H9 (cell line): Measurements from ENCODE around the gene MLLT3. TPM values are rescaled to one million over a fixed set of nuclear protein-coding genes. Genes with fewer than 3 reads are reported as not detected.

Experiments used
- DNase-seq: peaks from one replicate; pipeline ENCODE4 v3.0.0-alpha.2; 2017
- H2AFZ ChIP-seq: one replicate; pipeline ENCODE4 v1.6.1; 2013; ENCODE audit warnings: mild to moderate bottlenecking, low read length, control low read depth, moderate library complexity
- H2AK5ac ChIP-seq: 2 replicates; pipeline ENCODE4 v1.6.1; 2013; ENCODE audit warnings: low read length, control low read depth, mixed read lengths; ENCODE audit not compliant: insufficient read length
- H2BK120ac ChIP-seq: one replicate; pipeline ENCODE4 v1.6.1; 2013; ENCODE audit warnings: low read depth, mild to moderate bottlenecking, low read length, control low read depth, inconsistent platforms; ENCODE audit not compliant: poor library complexity, severe bottlenecking
- H2BK12ac ChIP-seq: 2 replicates; pipeline ENCODE4 v1.6.1; 2013; ENCODE audit warnings: low read length, control low read depth, mixed read lengths, low read depth; ENCODE audit not compliant: insufficient read length
- H2BK15ac ChIP-seq: 2 replicates; pipeline ENCODE4 v1.6.1; 2013; ENCODE audit warnings: low read depth, low read length, control low read depth
- H2BK20ac ChIP-seq: one replicate; pipeline ENCODE4 v1.6.1; 2013; ENCODE audit warnings: low read depth, mild to moderate bottlenecking, low read length, control low read depth, inconsistent platforms; ENCODE audit not compliant: poor library complexity, severe bottlenecking
- H2BK5ac ChIP-seq: 2 replicates; pipeline ENCODE4 v1.6.1; 2013; ENCODE audit warnings: low read length, control low read depth, mixed read lengths; ENCODE audit not compliant: insufficient read length
- H3K14ac ChIP-seq: 2 replicates; pipeline ENCODE4 v1.6.1; 2013; ENCODE audit warnings: low read length, control low read depth; ENCODE audit not compliant: insufficient read depth
- H3K18ac ChIP-seq: 2 replicates; pipeline ENCODE4 v1.6.1; 2013; ENCODE audit warnings: low read depth, mild to moderate bottlenecking, mixed read lengths, low read length, control low read depth; ENCODE audit not compliant: insufficient read length
- H3K23ac ChIP-seq: 2 replicates; pipeline ENCODE4 v1.6.1; 2013; ENCODE audit warnings: low read length, control low read depth, mixed read lengths, low read depth; ENCODE audit not compliant: insufficient read length
- H3K23me2 ChIP-seq: 2 replicates; pipeline ENCODE4 v1.6.1; 2013; ENCODE audit warnings: low read depth, mild to moderate bottlenecking, mixed read lengths, low read length, control low read depth; ENCODE audit not compliant: insufficient read length, poor library complexity, severe bottlenecking
- H3K27ac ChIP-seq: 2 replicates; pipeline ENCODE4 v1.5.1; 2013; ENCODE audit warnings: low read length, control low read depth, mixed read lengths, low read depth; ENCODE audit not compliant: insufficient read length
- H3K27me3 ChIP-seq: 2 replicates; pipeline ENCODE4 v1.6.1; 2013; ENCODE audit warnings: low read length, control low read depth, inconsistent platforms; ENCODE audit not compliant: insufficient read depth
- H3K4ac ChIP-seq: 2 replicates; pipeline ENCODE4 v1.6.1; 2013; ENCODE audit warnings: low read depth, mild to moderate bottlenecking, control low read depth, inconsistent platforms, low read length, moderate library complexity
- H3K4me1 ChIP-seq: 2 replicates; pipeline ENCODE4 v1.6.1; 2013; ENCODE audit warnings: low read length, control low read depth, inconsistent platforms; ENCODE audit not compliant: insufficient read depth
- H3K4me2 ChIP-seq: 2 replicates; pipeline ENCODE4 v1.6.1; 2013; ENCODE audit warnings: low read length, control low read depth, mixed read lengths; ENCODE audit not compliant: insufficient read length, insufficient read depth
- H3K56ac ChIP-seq: 2 replicates; pipeline ENCODE4 v1.6.1; 2013; ENCODE audit warnings: low read depth, mild to moderate bottlenecking, mixed read lengths, low read length, control low read depth; ENCODE audit not compliant: insufficient read length
- H3K79me1 ChIP-seq: 2 replicates; pipeline ENCODE4 v1.6.1; 2013; ENCODE audit warnings: low read depth, mild to moderate bottlenecking, moderate library complexity, low read length, control low read depth, inconsistent platforms; ENCODE audit not compliant: insufficient read depth, poor library complexity, severe bottlenecking
- H3K79me2 ChIP-seq: 2 replicates; pipeline ENCODE4 v1.6.1; 2013; ENCODE audit warnings: low read length, control low read depth, inconsistent platforms; ENCODE audit not compliant: insufficient read depth
- H3K9ac ChIP-seq: 2 replicates; pipeline ENCODE4 v1.6.1; 2013; ENCODE audit warnings: low read length, control low read depth, mixed read lengths; ENCODE audit not compliant: insufficient read length; ENCODE audit errors: extremely low read depth
- H3K9me3 ChIP-seq: one replicate; pipeline ENCODE4 v1.6.1; 2013; ENCODE audit warnings: low read depth, low read length, inconsistent platforms; ENCODE audit not compliant: control insufficient read depth
- H3T11ph ChIP-seq: one replicate; pipeline ENCODE4 v1.6.1; 2013; ENCODE audit warnings: mild to moderate bottlenecking, low read length, control low read depth, inconsistent platforms
- H4K20me1 ChIP-seq: one replicate; pipeline ENCODE4 v1.6.1; 2013; ENCODE audit not compliant: control insufficient read depth, insufficient read length, insufficient read depth
- H4K5ac ChIP-seq: 2 replicates; pipeline ENCODE4 v1.6.1; 2013; ENCODE audit warnings: low read depth, mild to moderate bottlenecking, mixed read lengths, low read length, control low read depth; ENCODE audit not compliant: insufficient read length
- H4K8ac ChIP-seq: replicated peaks from 2 replicates; pipeline ENCODE4 v1.6.1; 2013; ENCODE audit warnings: low read length, control low read depth, mixed read lengths, low read depth; ENCODE audit not compliant: insufficient read length
- H4K91ac ChIP-seq: 2 replicates; pipeline ENCODE4 v1.6.1; 2013; ENCODE audit warnings: low read depth, mild to moderate bottlenecking, moderate library complexity, mixed read lengths, low read length, control low read depth; ENCODE audit not compliant: insufficient read length
- H3K27ac Mint-ChIP-seq, 3 experiments: 2 replicates in 2 of 3; 3 replicates in 1 of 3; pipeline ENCODE4 v1.8.0; 2020 to 2021; ENCODE audit warnings: mixed read lengths in 3 of 3, mild to moderate bottlenecking in 1 of 3, moderate library complexity in 1 of 3
- H3K27me3 Mint-ChIP-seq: 2 replicates; pipeline ENCODE4 v1.8.0; 2021; ENCODE audit warnings: low read depth, mild to moderate bottlenecking, moderate library complexity, mixed read lengths
- H3K36me3 Mint-ChIP-seq, 3 experiments: 2 replicates in 2 of 3; 3 replicates in 1 of 3; pipeline ENCODE4 v1.8.0; 2020 to 2021; ENCODE audit warnings: low read depth in 3 of 3, mixed read lengths in 3 of 3; ENCODE audit not compliant: insufficient read depth in 1 of 3
- H3K4me1 Mint-ChIP-seq, 2 experiments: 2 replicates each; pipeline ENCODE4 v1.8.0; 2020; ENCODE audit warnings: mixed read lengths in 2 of 2
- H3K4me3 Mint-ChIP-seq, 2 experiments: 2 replicates in 1 of 2; 3 replicates in 1 of 2; pipeline ENCODE4 v1.8.0; 2020 to 2021; ENCODE audit warnings: mild to moderate bottlenecking in 2 of 2, mixed read lengths in 2 of 2, moderate library complexity in 1 of 2
- H3K9me3 Mint-ChIP-seq, 2 experiments: 2 replicates in 1 of 2; 3 replicates in 1 of 2; pipeline ENCODE4 v1.8.0; 2020; ENCODE audit warnings: mild to moderate bottlenecking in 2 of 2, mixed read lengths in 2 of 2, moderate library complexity in 1 of 2
- CTCF ChIP-seq: fragments of 200-600 bp; sonication (generic); conservative IDR thresholded peaks from 3 replicates; pipeline ENCODE4 v1.8.0; 2021; ENCODE audit warnings: antibody characterized with exemption, mild to moderate bottlenecking
- WGBS: extraction: QIAGEN DNeasy Blood & Tissue Kit; methylation state at CpG from one replicate; pipeline ENCODE4 v1.1.7; 2013; ENCODE audit warnings: missing lambda C conversion rate, low lambda C conversion rate, mixed read lengths; ENCODE audit not compliant: insufficient read length; ENCODE audit errors: extremely low coverage; 5-methylcytosine and 5-hydroxymethylcytosine counted together
- total RNA-seq: library from RNA; stranded (reverse); gene quantifications from 2 replicates; pipeline ENCODE4 v1.2.1, GENCODE V29; 2021

Gene MLLT3
- total RNA-seq, 1 experiment from 2014 or later = 3.9 TPM

GRCh38 chr9:20378851-20379250 is 243.4 kb downstream of the MLLT3 start:
- no peak for TF ChIP-seq CTCF
- Histone ChIP-seq H3K23ac (no peak overlapping the region), H2BK15ac (no peak overlapping the region), H4K91ac (no peak overlapping the region), H3K79me1 (no peaks in the 10 kb centered on the region), H3K4me1 (no peaks in the 10 kb centered on the region), H3K9me3 (no peaks in the 10 kb centered on the region), H3K4ac (no peak overlapping the region), H2BK120ac (no peak overlapping the region), H3T11ph (no peak overlapping the region), H3K23me2 (no peaks in the 10 kb centered on the region), H3K9ac (no peak overlapping the region), H2AFZ (no peak overlapping the region), H3K18ac (no peak overlapping the region), H3K27me3 (no peaks in the 10 kb centered on the region), H3K27ac (no peak overlapping the region), H2BK20ac (no peak overlapping the region), H3K79me2 (no peaks in the 10 kb centered on the region), H3K56ac (no peak overlapping the region), H2BK5ac (no peak overlapping the region), H3K14ac (no peak overlapping the region), H4K8ac (no peak overlapping the region), H4K5ac (no peak overlapping the region), H2AK5ac (no peak overlapping the region), H3K4me2 (no peak overlapping the region), H2BK12ac (no peak overlapping the region), H4K20me1 (no peaks in the 10 kb centered on the region)
- no peaks in the 10 kb centered on the region for H3K36me3 Mint-ChIP-seq
- H3K4me1 Mint-ChIP-seq = peaks cover 9% of the 10 kb centered on the region in 2 experiments
- DNase-seq = no peak
- 0 out of 7 replicates have a peak overlapping the region, but pooled peaks of 1 of the 3 experiments have one; percentile 1 for H3K27ac Mint-ChIP-seq
- H3K9me3 Mint-ChIP-seq = no peaks in the 10 kb centered on the region
- no peaks in the 10 kb centered on the region for H3K27me3 Mint-ChIP-seq
- WGBS = no CpG with 5 or more reads among the region's 3 CpGs
- no peak overlapping the region for H3K4me3 Mint-ChIP-seq
